CD8-positive, alpha-beta memory T cell (primary cell): Measurements from ENCODE around the gene RPS6KA4. TPM values are rescaled to one million over a fixed set of nuclear protein-coding genes. Genes with fewer than 3 reads are reported as not detected.
"Not testable (repeated sequence)": the region's sequence is repeated elsewhere in the genome, so short reads cannot be mapped to it uniquely, and the experiment has no call there.

Source experiments
- CTCF ChIA-PET: fragments of 350-600 bp; sonication (Branson Sonifier 250); formaldehyde crosslinking; loops from one replicate; lab custom pipeline; 2021; ENCODE audit warnings: antibody characterized with exemption; lab: Charles Lee
- POLR2A ChIA-PET: fragments of 350-600 bp; sonication (Branson Sonifier 250); formaldehyde crosslinking; loops from one replicate; lab custom pipeline; 2021; ENCODE audit warnings: antibody characterized with exemption; lab: Charles Lee
- DNase-seq, 5 donors: peaks; one replicate each; pipeline versions ENCODE4 v3.0.0 to v3.0.0-alpha.2; 2020 to 2022; ENCODE audit warnings: mixed read lengths in 1 of 5
- H3K27ac ChIP-seq: one replicate; pipeline ENCODE4 v1.7.0; 2013; ENCODE audit warnings: low read depth, mild to moderate bottlenecking, low read length, moderate library complexity
- H3K27me3 ChIP-seq: 2 replicates; pipeline ENCODE4 v1.7.0; 2013; ENCODE audit warnings: low read length, mild to moderate bottlenecking; ENCODE audit not compliant: insufficient read depth, poor library complexity, severe bottlenecking
- H3K36me3 ChIP-seq: 2 replicates; pipeline ENCODE4 v1.7.0; 2013; ENCODE audit warnings: mild to moderate bottlenecking, low read length, moderate library complexity; ENCODE audit not compliant: insufficient read depth
- H3K4me1 ChIP-seq: 2 replicates; pipeline ENCODE4 v1.7.0; 2013; ENCODE audit warnings: mild to moderate bottlenecking, low read length, moderate library complexity; ENCODE audit not compliant: insufficient read depth
- H3K4me3 ChIP-seq: 2 replicates; pipeline ENCODE4 v1.7.0; 2013; ENCODE audit warnings: mild to moderate bottlenecking, low read length
- H3K9me3 ChIP-seq: 2 replicates; pipeline ENCODE4 v1.7.0; 2013; ENCODE audit warnings: mild to moderate bottlenecking, low read length
- H3K27ac Mint-ChIP-seq, 8 donors: one replicate each; pipeline ENCODE4 v1.8.0; 2020 to 2021; ENCODE audit warnings: mixed read lengths in 8 of 8, mild to moderate bottlenecking in 6 of 8, inconsistent platforms in 3 of 8, moderate library complexity in 3 of 8
- H3K27me3 Mint-ChIP-seq, 2 donors: one replicate each; pipeline ENCODE4 v1.8.0; 2020 to 2021; ENCODE audit warnings: mixed read lengths in 2 of 2, mild to moderate bottlenecking in 1 of 2, moderate library complexity in 1 of 2
- H3K36me3 Mint-ChIP-seq, 3 donors: one replicate each; pipeline ENCODE4 v1.8.0; 2020 to 2021; ENCODE audit warnings: mixed read lengths in 3 of 3, inconsistent platforms in 1 of 3, mild to moderate bottlenecking in 1 of 3
- H3K4me1 Mint-ChIP-seq, 3 donors: one replicate each; pipeline ENCODE4 v1.8.0; 2020 to 2021; ENCODE audit warnings: mixed read lengths in 3 of 3, inconsistent platforms in 1 of 3, mild to moderate bottlenecking in 1 of 3
- H3K4me3 Mint-ChIP-seq, 7 donors: one replicate each; pipeline ENCODE4 v1.8.0; 2020 to 2021; ENCODE audit warnings: mixed read lengths in 7 of 7, mild to moderate bottlenecking in 6 of 7, moderate library complexity in 4 of 7, inconsistent platforms in 2 of 7
- H3K9me3 Mint-ChIP-seq, 5 donors: one replicate each; pipeline ENCODE4 v1.8.0; 2020 to 2022; ENCODE audit warnings: mixed read lengths in 5 of 5, mild to moderate bottlenecking in 3 of 5, moderate library complexity in 2 of 5, inconsistent platforms in 1 of 5
- polyA plus RNA-seq: library from polyadenylated mRNA; unstranded; fragments of 300-500 nt; fragmentation: Illumina TruSeq; gene quantifications from one replicate; pipeline ENCODE4 v1.2.3, GENCODE V29; 2021
- total RNA-seq, 2 experiments: library from RNA; stranded (reverse); gene quantifications; one replicate each; pipeline ENCODE4 v1.2.3, GENCODE V29; 2021

The RPS6KA4 gene
- total and polyA plus RNA-seq, 3 experiments from 2014 or later: 15.9 to 39.0 (median 38.0) TPM

GRCh38 chr11:64415286-64415685 lies 56.3 kb downstream of the RPS6KA4 start:
- ChIA-PET CTCF (interaction anchor here (0.5 kb wide), 1 partner anchor 44 kb away, joined by 3 read pairs; no protein-coding TSS in a partner anchor), POLR2A (no interaction called here)
- H3K27ac Mint-ChIP-seq: peak overlapping the region in 3 of 8 donors; percentile 2 to 35 (median 15)
- H3K36me3 ChIP-seq: no peaks in the 10 kb centered on the region
- DNase-seq: no peak
- H3K4me1 Mint-ChIP-seq: peaks cover 6 to 7% (median 6%) of the 10 kb centered on the region in 3 donors
- no peaks in the 10 kb centered on the region for H3K9me3 ChIP-seq
- peaks cover 7 to 9% of the 10 kb centered on the region in 2 donors for H3K27me3 Mint-ChIP-seq
- no peak overlapping the region for H3K27ac ChIP-seq
- H3K4me3 Mint-ChIP-seq: no peak overlapping the region
- no peaks in the 10 kb centered on the region for H3K9me3 Mint-ChIP-seq
- H3K4me3 ChIP-seq: no peak overlapping the region
- H3K36me3 Mint-ChIP-seq: no peaks in the 10 kb centered on the region
- no peaks in the 10 kb centered on the region for H3K27me3 ChIP-seq
- H3K4me1 ChIP-seq: no peaks in the 10 kb centered on the region

- Mint-ChIP-seq H3K27ac (peak overlapping the region in 2 of 8 donors; percentile 35 to 79), H3K4me1 (peaks cover 6 to 7% (median 6%) of the 10 kb centered on the region in 3 donors), H3K9me3 (peaks cover 0 to 4% (median 0%) of the 10 kb centered on the region in 5 donors), H3K4me3 (no peak overlapping the region), H3K27me3 (peaks cover 1 to 7% of the 10 kb centered on the region in 2 donors), H3K36me3 (no peaks in the 10 kb centered on the region)
- CTCF ChIA-PET: no interaction called here
- POLR2A ChIA-PET: no interaction called here
- DNase-seq: no peak
- Histone ChIP-seq H3K36me3 (no peaks in the 10 kb centered on the region), H3K27me3 (no peaks in the 10 kb centered on the region), H3K4me1 (no peaks in the 10 kb centered on the region), H3K4me3 (no peak overlapping the region), H3K9me3 (no peaks in the 10 kb centered on the region), H3K27ac (no peak overlapping the region)
Observed at GRCh38 chr11:64415996-64416728, 57.2 kb downstream of the RPS6KA4 start.

GRCh38 chr11:64418233-64418632 lies 59.3 kb downstream of the RPS6KA4 start:
- POLR2A ChIA-PET, H3K27ac Mint-ChIP-seq, H3K4me1 Mint-ChIP-seq, H3K4me3 ChIP-seq, H3K27me3 ChIP-seq, H3K27me3 Mint-ChIP-seq, CTCF ChIA-PET, H3K4me1 ChIP-seq, H3K4me3 Mint-ChIP-seq, H3K27ac ChIP-seq, H3K9me3 ChIP-seq, H3K36me3 Mint-ChIP-seq, H3K36me3 ChIP-seq, DNase-seq: not testable (repeated sequence)
- peaks cover 4 to 11% (median 8%) of the 10 kb centered on the region in 5 donors for H3K9me3 Mint-ChIP-seq

GRCh38 chr11:64419257-64419790 lies 60.4 kb downstream of the RPS6KA4 start:
- no peak overlapping the region for H3K27ac Mint-ChIP-seq
- Histone ChIP-seq H3K4me1 (no peaks in the 10 kb centered on the region), H3K9me3 (no peaks in the 10 kb centered on the region), H3K4me3 (no peak overlapping the region), H3K27ac (no peak overlapping the region), H3K36me3 (no peaks in the 10 kb centered on the region), H3K27me3 (no peaks in the 10 kb centered on the region)
- no peak overlapping the region for H3K4me3 Mint-ChIP-seq
- POLR2A ChIA-PET: no interaction called here
- peaks cover 0 to 9% (median 0%) of the 10 kb centered on the region in 3 donors for H3K36me3 Mint-ChIP-seq
- no peak for DNase-seq
- CTCF ChIA-PET: interaction anchor here (0.7 kb wide), 1 partner anchor 101 kb away, joined by 3 read pairs; the partner anchor contains the start of gene PRDX5
- peaks cover 6 to 7% of the 10 kb centered on the region in 2 donors for H3K27me3 Mint-ChIP-seq
- H3K9me3 Mint-ChIP-seq: peaks cover 4 to 11% (median 8%) of the 10 kb centered on the region in 5 donors
- peaks cover 6 to 7% (median 6%) of the 10 kb centered on the region in 3 donors for H3K4me1 Mint-ChIP-seq

GRCh38 chr11:64419818-64420485 lies 61.0 kb downstream of the RPS6KA4 start:
- ChIA-PET CTCF (interaction anchor here (0.7 kb wide), 1 partner anchor 102 kb away, joined by 3 read pairs; the partner anchor contains the start of gene PRDX5), POLR2A (no interaction called here)
- Mint-ChIP-seq H3K27me3 (peaks cover 6 to 7% of the 10 kb centered on the region in 2 donors), H3K4me1 (peaks cover 3 to 5% (median 4%) of the 10 kb centered on the region in 3 donors), H3K27ac (peak overlapping the region in 1 of 8 donors; percentile 78), H3K4me3 (no peak overlapping the region), H3K36me3 (peaks cover 0 to 9% (median 0%) of the 10 kb centered on the region in 3 donors), H3K9me3 (peaks cover 4 to 11% (median 8%) of the 10 kb centered on the region in 5 donors)
- Histone ChIP-seq H3K9me3 (no peaks in the 10 kb centered on the region), H3K4me3 (no peak overlapping the region), H3K27ac (no peak overlapping the region), H3K36me3 (no peaks in the 10 kb centered on the region), H3K4me1 (no peaks in the 10 kb centered on the region), H3K27me3 (no peaks in the 10 kb centered on the region)
- no peak for DNase-seq

Other genes with a start within 250 kb of the RPS6KA4 start
- gene MACROD1, start 193.0 kb upstream of the RPS6KA4 start, total RNA-seq: 10 to 100 TPM; 19.6 to 25.5 TPM
- gene MACROD1, start 193.0 kb upstream of the RPS6KA4 start, polyA plus RNA-seq: 9.2 TPM
- gene STIP1, start 173.0 kb upstream of the RPS6KA4 start, total RNA-seq: 100 to 1,000 TPM; 457 to 461 TPM
- 108 TPM for gene STIP1, start 173.0 kb upstream of the RPS6KA4 start, polyA plus RNA-seq
- 100 to 1,000 TPM; 205 to 213 TPM for gene FERMT3, start 152.4 kb upstream of the RPS6KA4 start, total RNA-seq
- gene FERMT3, start 152.4 kb upstream of the RPS6KA4 start, polyA plus RNA-seq: 206 TPM
- gene TRPT1, start 133.0 kb upstream of the RPS6KA4 start, total RNA-seq: 10 to 100 TPM; 28.3 to 31.5 TPM
- 47.6 TPM for gene TRPT1, start 133.0 kb upstream of the RPS6KA4 start, polyA plus RNA-seq
- gene NUDT22, start 132.9 kb upstream of the RPS6KA4 start, total RNA-seq: 10 to 100 TPM; 75.3 to 78.6 TPM
- 51.6 TPM for gene NUDT22, start 132.9 kb upstream of the RPS6KA4 start, polyA plus RNA-seq
- 10 to 100 TPM; 25.5 to 26.4 TPM for gene DNAJC4, start 128.6 kb upstream of the RPS6KA4 start, total RNA-seq
- 28.7 TPM for gene DNAJC4, start 128.6 kb upstream of the RPS6KA4 start, polyA plus RNA-seq
- gene VEGFB, start 124.6 kb upstream of the RPS6KA4 start, total RNA-seq: 10 to 100 TPM; 71.9 to 77.0 TPM
- 19.0 TPM for gene VEGFB, start 124.6 kb upstream of the RPS6KA4 start, polyA plus RNA-seq
- gene FKBP2, start 118.1 kb upstream of the RPS6KA4 start, total RNA-seq: 10 to 100 TPM; 27.9 to 28.4 TPM
- 124 TPM for gene FKBP2, start 118.1 kb upstream of the RPS6KA4 start, polyA plus RNA-seq
- 100 to 1,000 TPM; 365 to 381 TPM for gene PPP1R14B, start 112.2 kb upstream of the RPS6KA4 start, total RNA-seq
- 57.3 TPM for gene PPP1R14B, start 112.2 kb upstream of the RPS6KA4 start, polyA plus RNA-seq
- 10 to 100 TPM; 12.5 to 13.6 TPM for gene PLCB3, start 107.6 kb upstream of the RPS6KA4 start, total RNA-seq
- gene PLCB3, start 107.6 kb upstream of the RPS6KA4 start, polyA plus RNA-seq: 0.47 TPM
- 10 to 100 TPM; 40.4 to 40.9 TPM for gene BAD, start 74.5 kb upstream of the RPS6KA4 start, total RNA-seq
- 56.5 TPM for gene BAD, start 74.5 kb upstream of the RPS6KA4 start, polyA plus RNA-seq
- gene GPR137, start 73.3 kb upstream of the RPS6KA4 start, total RNA-seq: 10 to 100 TPM; 64.2 to 65.0 TPM
- 9.1 TPM for gene GPR137, start 73.3 kb upstream of the RPS6KA4 start, polyA plus RNA-seq
- not detected for gene KCNK4, start 67.9 kb upstream of the RPS6KA4 start, total RNA-seq
- gene KCNK4, start 67.9 kb upstream of the RPS6KA4 start, polyA plus RNA-seq: not detected
- not detected for gene CATSPERZ, start 58.8 kb upstream of the RPS6KA4 start, total RNA-seq
- not detected for gene CATSPERZ, start 58.8 kb upstream of the RPS6KA4 start, polyA plus RNA-seq
- 10 to 100 TPM; 52.2 to 54.3 TPM for gene ESRRA, start 53.6 kb upstream of the RPS6KA4 start, total RNA-seq
- gene ESRRA, start 53.6 kb upstream of the RPS6KA4 start, polyA plus RNA-seq: 11.9 TPM
- gene TRMT112, start 41.6 kb upstream of the RPS6KA4 start, total RNA-seq: 100 to 1,000 TPM; 327 to 332 TPM
- 467 TPM for gene TRMT112, start 41.6 kb upstream of the RPS6KA4 start, polyA plus RNA-seq
- gene PRDX5, start 41.0 kb upstream of the RPS6KA4 start, total RNA-seq: 100 to 1,000 TPM; 114 to 126 TPM
- 170 TPM for gene PRDX5, start 41.0 kb upstream of the RPS6KA4 start, polyA plus RNA-seq
- 100 to 1,000 TPM; 101 to 105 TPM for gene CCDC88B, start 19.0 kb upstream of the RPS6KA4 start, total RNA-seq
- gene CCDC88B, start 19.0 kb upstream of the RPS6KA4 start, polyA plus RNA-seq: 45.6 TPM
- not detected for gene SLC22A11, start 196.8 kb downstream of the RPS6KA4 start, total RNA-seq
- not detected for gene SLC22A11, start 196.8 kb downstream of the RPS6KA4 start, polyA plus RNA-seq
- gene SLC22A12, start 232.1 kb downstream of the RPS6KA4 start, total RNA-seq: not detected
- not detected for gene SLC22A12, start 232.1 kb downstream of the RPS6KA4 start, polyA plus RNA-seq